HG02759 (cell line): ENCODE measurements around the gene PDIA4.
"Not testable (repeated sequence)": the region's sequence is repeated elsewhere in the genome, so short reads cannot be mapped to it uniquely, and the experiment has no call there.

ENCODE experiments used
- ATAC-seq: cut with Tn5 transposase; IDR thresholded peaks from one replicate; pipeline ENCODE4 v1.9.1; 2021; ENCODE audit warnings: mild to moderate bottlenecking, moderate library complexity; ENCODE audit not compliant: unreplicated experiment

PDIA4 gene, protein sequence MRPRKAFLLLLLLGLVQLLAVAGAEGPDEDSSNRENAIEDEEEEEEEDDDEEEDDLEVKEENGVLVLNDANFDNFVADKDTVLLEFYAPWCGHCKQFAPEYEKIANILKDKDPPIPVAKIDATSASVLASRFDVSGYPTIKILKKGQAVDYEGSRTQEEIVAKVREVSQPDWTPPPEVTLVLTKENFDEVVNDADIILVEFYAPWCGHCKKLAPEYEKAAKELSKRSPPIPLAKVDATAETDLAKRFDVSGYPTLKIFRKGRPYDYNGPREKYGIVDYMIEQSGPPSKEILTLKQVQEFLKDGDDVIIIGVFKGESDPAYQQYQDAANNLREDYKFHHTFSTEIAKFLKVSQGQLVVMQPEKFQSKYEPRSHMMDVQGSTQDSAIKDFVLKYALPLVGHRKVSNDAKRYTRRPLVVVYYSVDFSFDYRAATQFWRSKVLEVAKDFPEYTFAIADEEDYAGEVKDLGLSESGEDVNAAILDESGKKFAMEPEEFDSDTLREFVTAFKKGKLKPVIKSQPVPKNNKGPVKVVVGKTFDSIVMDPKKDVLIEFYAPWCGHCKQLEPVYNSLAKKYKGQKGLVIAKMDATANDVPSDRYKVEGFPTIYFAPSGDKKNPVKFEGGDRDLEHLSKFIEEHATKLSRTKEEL

DNA sequence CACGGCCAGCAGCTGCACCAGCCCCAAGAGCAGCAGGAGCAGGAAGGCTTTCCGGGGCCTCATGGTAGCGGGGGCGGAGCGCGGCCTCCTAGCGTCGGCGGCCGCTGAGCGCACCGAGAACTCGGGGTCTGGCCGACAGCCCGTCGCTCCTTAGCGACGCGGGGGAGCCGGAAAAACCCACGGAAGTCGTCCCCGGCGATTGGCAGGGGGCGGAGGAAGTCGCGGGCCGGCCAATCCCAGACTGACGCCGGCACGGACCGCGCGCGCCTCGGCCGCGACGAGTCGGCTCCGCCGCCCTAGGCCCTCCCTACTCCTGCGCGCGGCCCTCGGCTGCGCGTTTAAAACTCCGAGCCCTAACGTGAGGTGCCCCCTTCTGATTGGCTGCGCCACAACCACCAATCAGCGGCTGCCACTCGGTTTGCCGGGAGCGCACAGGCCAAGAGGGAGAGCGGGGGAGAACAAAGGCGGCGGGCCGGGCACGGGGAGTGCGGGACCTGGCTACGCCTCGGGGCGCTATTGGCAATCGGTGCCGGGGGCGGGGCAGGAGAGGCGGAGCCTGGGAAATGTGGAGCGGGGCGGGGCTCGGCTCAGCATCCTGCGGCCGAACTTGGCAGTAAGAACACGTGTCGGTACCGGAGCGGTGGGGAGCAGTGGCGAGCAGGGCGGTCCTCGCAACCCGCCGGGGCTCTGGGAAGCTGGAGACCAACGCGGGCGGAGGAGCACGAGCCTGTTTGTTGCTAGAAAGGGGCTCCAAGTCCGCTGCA lies at the start of gene PDIA4:
Gene PDIA4, minus strand, starts transcription at position 160 of the 764 bp plus-strand sequence. Its CDS starts 97 bp downstream, at position 63.
- peak; percentile 90 for ATAC-seq

- no peak for ATAC-seq
These were observed 49.3 kb upstream of the PDIA4 start for GRCh38 chr7:149077594-149077993.

DNA sequence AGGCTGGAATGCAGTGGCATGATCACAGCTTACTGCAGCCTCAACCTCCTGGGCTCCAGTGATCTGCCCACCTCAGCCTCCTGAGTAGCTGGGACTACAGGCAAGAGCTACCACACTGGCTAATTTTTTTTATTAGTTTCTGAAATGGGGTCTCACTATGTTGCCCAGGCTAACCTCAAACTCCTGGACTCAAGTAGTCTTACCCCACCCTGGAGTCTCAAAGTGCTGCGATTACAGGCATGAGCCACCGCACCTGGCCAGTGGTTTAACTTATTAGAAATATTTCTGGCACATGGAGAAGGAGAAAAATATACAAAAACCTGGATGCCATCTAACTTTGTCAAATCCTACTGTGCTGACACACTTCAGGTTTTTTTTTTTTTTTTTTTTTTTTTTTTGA lies 47.0 kb upstream of the PDIA4 start:
- ATAC-seq: no peak

DNA sequence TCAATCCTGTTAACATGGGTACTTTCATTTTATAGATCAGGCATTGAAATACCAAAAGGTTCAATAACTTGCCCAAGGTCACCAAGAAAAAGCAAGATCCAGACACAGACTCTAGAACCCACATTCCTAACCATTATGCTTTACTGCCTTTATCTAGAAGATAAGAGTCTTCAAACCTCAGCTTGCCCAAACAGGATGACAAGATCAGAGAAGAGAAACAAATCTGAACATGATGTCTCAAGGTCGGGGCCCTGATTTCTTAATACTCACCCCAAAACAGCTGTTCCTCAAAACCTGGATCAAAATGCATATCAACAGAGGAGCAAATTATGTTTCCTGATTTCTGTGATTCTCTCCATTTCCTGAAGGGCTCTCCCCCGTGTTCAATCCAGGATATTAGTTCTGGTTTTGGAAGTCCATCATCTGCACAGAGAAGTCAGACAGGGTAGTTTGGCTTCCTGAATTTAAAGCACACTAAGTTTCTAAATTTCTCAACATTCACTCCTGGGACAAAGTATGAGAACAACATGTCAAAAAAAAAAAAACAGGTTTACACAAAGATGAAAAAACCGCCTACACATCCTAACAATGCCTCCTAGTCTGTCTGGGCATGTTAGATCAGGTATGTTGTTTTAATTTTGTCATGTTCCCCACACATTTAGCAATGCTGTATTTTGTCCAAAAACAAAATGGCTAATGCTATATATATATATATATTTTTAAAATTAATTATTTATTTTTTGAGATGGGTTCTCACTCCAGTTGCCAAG lies 46.0 kb upstream of the PDIA4 start:
- no peak for ATAC-seq

GRCh38 chr7:149072438-149072775 lies 44.1 kb upstream of the PDIA4 start:
- ATAC-seq: no peak

DNA sequence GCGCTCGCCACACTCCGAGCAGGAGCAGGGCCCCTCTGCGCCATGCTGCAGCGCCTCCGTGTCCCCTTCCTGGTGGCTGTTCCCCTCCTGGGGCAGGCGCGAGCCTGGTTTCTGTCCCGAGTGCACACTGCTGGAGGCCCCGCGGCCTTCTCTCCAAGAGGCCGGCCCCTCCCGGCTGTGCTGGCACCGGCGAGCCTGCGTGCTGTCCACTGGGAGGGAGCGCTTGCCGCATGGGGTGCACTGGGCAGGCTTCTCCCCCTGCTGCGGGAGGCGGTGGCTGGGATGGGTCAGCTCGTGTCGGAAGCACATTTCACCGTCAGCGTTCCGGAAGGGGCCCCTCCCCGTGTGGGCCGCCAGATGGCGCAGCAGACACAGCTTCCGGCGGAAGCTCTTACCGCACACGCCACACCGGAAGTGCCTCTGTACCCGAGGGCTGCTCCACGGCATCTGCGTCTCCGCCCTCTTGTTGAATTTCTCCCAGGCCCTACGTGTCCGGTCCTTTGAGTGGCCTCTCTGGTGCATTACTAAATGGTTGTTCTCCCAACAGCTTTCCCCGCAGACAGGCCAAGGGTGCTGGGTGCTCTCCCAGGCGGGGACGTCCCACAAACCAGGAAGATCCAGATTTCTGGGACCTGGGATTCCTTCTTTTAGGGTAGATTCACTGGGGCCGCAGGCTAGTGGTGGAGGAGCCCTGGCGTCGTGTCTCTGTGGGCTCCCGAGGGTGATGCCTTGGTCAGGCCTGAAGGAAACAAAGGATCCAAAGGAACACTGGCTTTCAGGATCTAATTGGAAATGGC lies 43.5 kb upstream of the PDIA4 start:
- no peak for ATAC-seq

DNA sequence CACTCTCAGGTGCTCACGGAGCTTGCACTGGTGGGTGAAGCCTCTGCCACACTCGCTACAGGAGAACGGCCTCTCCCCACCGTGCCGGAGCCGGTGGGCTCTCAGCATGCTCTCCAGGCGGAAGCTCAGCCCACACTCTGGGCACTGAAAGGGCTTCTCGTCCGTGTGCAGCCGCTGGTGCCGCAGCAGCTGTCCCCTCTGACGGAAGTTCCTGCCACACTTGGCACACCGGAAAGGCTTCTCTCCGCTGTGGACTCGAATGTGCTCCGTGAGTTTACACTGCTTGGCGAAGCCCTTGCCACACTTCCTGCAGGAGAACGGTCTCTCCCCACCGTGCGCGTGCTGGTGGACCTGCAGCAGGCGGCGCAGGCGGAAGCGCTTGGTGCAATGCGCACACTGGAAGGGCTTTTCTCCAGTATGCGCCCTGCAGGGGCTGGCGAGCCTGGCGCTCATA lies 42.9 kb upstream of the PDIA4 start:
- no peak for ATAC-seq

DNA sequence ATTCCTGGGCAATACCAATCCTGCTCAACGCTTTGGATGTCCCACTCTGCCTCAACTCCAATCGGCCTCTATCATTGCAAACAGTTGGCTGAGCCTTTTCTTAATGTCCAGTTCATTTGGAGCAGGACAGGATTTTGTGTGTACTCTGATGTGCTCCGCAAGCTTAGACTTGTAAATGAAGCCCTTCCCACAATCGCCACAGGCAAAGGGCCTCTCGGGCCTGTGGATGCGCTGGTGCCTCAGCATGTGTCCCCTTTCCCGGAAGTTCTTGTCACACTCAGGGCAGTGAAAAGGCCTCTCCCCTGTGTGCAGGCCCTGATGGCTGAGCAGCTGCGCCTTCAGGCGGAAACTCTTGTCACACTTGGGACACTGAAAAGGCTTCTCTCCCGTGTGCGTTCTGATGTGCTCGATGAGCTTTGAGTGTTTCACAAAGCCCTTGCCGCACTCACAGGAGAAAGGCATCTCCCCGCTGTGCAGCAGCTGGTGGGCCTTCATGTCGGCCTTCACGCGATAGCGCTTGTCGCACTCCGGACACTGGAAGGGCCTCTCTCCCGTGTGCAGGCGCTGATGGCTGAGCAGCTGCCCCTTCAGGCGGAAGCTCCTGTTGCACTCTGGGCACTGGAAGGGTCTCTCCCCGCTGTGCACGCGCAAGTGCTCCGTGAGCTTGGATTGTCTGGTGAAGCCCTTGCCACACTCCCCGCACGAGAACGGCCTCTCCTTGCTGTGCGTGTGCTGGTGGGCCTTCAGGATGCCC lies 42.2 kb upstream of the PDIA4 start:
- ATAC-seq: no peak

- ATAC-seq: no peak
These were observed 39.6 kb upstream of the PDIA4 start for GRCh38 chr7:149067869-149068268.

DNA sequence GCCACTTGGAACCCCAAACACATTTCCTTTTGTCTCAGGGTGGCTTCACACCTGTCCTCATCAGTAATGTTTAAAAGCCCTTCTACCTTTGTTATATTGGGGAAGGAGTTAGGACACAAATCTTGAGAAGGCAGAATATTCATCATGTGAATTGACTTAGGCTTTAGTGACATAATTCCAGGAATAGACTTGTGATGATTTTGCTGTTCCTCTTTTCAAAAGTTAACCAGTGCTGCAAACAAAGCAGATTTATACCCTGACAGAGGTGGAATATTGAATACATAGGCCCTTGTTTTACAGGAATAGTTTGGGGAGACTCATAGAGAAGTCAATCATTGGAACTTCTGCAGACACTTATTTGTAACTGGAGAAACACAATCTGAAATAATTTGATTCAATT lies 35.2 kb upstream of the PDIA4 start:
- ATAC-seq: no peak

DNA sequence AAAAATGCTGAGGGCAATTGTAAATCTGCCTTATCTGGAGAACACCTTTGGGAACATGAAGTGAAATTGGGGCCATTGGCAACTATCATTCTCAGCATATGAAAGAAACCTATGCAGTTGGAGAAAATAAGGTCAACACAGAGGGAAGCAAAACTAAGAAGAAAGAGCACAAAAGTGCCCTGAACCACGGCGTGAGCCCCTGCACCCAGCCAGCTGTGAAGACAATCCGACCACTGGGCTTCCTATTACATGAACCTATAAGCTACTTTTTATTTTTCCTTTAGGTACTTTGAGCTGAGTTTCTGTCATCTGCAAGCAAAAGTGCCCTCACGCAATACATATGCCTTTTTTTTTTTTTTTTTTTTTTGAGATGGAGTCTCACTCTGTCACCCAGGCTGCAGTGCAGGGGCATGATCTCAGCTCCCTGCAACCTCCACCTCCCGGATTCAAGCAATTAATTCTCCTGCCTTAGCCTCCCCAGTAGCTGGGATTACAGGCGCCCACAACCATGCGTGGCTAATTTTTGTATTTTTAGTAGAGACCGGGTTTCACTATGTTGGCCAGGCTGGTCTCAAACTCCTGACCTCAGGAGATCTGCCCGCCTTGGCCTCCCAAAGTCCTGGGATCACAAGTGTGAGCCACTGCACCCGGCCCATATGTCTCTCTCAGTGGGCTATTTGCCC lies 34.1 kb upstream of the PDIA4 start:
- not testable (repeated sequence) for ATAC-seq

DNA sequence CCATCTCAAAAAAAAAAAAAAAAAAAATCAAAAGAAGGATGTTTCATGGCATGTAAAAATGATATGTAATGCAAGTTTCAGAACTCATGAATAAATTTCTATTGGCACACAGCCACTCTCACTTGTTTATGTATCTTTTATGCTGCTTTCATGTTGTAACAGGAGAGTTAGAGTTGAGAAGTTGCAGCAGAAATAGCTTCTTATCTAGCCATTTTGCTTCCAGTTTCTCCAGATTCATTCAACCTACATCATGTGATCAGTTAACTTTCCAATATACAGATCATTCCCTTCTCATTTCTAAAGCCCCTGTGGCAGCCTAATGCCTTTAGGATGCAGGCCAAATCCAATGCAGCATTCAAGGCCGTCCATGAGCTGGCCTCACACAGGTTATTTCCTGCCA lies 31.9 kb upstream of the PDIA4 start:
- no peak for ATAC-seq

DNA sequence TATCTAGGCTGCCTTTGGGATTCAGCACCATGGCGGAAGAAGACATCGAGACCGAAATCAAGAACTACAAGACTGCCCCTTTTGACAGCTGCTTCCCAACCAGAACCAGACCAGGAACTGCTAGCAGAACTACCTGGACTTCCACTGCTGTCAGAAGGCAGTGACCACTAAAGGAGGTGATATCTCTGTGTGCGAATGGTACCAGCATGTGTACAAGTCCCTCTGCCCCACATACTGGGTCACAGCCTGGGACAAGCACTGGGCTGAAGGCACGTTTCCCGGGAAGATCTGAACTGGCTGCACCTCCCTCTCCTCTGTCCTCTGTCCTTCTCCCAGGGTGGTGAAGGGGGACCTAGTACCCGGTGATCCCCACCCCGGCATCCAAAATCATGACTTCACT lies 25.6 kb upstream of the PDIA4 start:
- no peak for ATAC-seq

- ATAC-seq: no peak
These were observed 25.1 kb upstream of the PDIA4 start for GRCh38 chr7:149053384-149053783.

GRCh38 chr7:149050941-149051340 lies 22.6 kb upstream of the PDIA4 start:
- ATAC-seq: no peak

GRCh38 chr7:149048805-149049204 lies 20.5 kb upstream of the PDIA4 start:
- ATAC-seq: no peak

GRCh38 chr7:149046416-149046815 lies 18.1 kb upstream of the PDIA4 start:
- ATAC-seq: no peak

- ATAC-seq: no peak
These were observed 15.6 kb upstream of the PDIA4 start for GRCh38 chr7:149043936-149044335.

DNA sequence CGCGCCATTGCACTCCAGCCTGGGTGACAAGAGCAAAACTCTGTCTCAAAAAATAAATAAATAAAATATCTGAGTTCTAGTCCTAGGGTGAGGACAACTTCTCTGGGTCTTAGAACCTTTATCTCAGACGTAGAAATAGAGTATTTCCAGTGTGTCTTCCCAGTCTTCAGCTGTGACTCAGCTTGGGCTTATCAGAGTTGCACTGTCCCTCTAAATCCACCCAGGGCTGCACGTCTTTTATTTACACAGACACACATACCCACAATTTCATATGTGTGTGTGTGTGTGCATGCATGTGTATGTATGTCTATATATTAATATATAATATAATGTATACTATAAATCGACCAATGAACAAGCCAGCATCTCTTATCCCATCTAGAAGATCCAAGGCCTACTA lies 13.0 kb upstream of the PDIA4 start:
- no peak for ATAC-seq
